OCI-LY3 (cell line): ENCODE results near the gene MED9.

ENCODE experiments used
- EZH2phosphoT487 ChIP-seq: fragments of 200-600 bp; shearing (Covaris generic); IDR thresholded peaks from 2 replicates; pipeline ENCODE4 v1.6.1; 2018; ENCODE audit warnings: antibody characterized with exemption, mixed run types, low read depth
- TF ChIP-seq, protein P1 (sequence below): fragments of 200-600, 300-600 bp; sonication (generic); IDR thresholded peaks from 2 replicates; pipeline ENCODE4 v1.5.1; 2014; ENCODE audit warnings: antibody characterized with exemption, low read length, low read depth

DNA sequence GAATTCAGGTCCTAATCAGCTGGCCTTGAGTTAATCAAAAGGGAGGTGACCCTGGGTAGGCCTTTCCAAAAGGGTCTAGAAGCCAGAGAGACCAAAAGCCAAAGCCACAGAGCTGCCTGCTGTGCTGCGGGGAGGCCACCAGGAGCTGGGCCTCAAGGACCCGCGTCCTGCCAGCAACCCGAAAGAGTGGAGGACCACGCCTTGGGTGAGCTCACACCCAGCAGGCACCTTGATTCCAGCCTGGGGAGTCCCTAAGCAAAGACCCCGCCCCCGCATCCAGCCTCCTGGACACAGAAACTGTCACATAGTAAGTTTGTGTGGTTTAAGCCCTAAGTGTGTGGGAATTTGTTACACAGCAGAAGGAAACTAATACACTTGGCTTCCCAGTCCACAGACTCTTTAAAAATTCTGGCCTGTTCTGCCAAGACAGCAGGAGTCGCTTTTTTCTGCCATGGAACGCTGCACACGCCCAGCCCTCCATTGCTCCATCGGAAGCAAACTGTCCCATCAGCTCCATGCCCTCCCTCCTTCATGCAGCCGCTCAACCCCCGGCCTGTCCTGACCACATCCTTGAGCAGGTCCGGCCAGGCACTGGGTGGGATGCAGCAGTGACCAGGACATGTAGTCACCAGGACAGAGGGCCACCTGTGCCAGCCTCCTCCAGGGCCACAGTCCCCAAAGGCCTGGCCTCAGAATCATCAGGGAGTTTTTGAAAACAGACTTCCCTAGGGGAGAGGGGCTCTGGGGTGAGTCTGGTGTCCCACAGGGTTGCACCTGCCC is 40.3 kb downstream of the MED9 start:
- TF ChIP-seq, protein P1, sequence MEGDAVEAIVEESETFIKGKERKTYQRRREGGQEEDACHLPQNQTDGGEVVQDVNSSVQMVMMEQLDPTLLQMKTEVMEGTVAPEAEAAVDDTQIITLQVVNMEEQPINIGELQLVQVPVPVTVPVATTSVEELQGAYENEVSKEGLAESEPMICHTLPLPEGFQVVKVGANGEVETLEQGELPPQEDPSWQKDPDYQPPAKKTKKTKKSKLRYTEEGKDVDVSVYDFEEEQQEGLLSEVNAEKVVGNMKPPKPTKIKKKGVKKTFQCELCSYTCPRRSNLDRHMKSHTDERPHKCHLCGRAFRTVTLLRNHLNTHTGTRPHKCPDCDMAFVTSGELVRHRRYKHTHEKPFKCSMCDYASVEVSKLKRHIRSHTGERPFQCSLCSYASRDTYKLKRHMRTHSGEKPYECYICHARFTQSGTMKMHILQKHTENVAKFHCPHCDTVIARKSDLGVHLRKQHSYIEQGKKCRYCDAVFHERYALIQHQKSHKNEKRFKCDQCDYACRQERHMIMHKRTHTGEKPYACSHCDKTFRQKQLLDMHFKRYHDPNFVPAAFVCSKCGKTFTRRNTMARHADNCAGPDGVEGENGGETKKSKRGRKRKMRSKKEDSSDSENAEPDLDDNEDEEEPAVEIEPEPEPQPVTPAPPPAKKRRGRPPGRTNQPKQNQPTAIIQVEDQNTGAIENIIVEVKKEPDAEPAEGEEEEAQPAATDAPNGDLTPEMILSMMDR, result no peak
- no peak for TF ChIP-seq EZH2phosphoT487
